Natural killer cell (primary cell): Measurements from ENCODE around the gene HOXA9. TPM values are rescaled to one million over a fixed set of nuclear protein-coding genes. Genes with fewer than 3 reads are reported as not detected.
A peak's percentile ranks its signal among the peaks of the same experiment; 100 is the strongest.

Experiments
- ATAC-seq, 3 donors: fragments of 150-1000 bp in 2 of 3; fragments of 200-7000 bp in 1 of 3; cut with Tn5 transposase; 1 replicate in 1 of 3; 2 replicates in 2 of 3; pipeline ENCODE4 v1.10.0; 2021; ENCODE audit warnings: mild to moderate bottlenecking in 2 of 3, moderate library complexity in 2 of 3
- DNase-seq, 2 donors: peaks; one replicate each; pipeline versions ENCODE4 v3.0.0 to v3.0.0-alpha.2; 2013 to 2021; ENCODE audit warnings: mixed read lengths in 1 of 2
- H3K27ac ChIP-seq: one replicate; pipeline ENCODE4 v1.5.1; 2013; ENCODE audit warnings: mild to moderate bottlenecking, low read length
- H3K27me3 ChIP-seq: one replicate; pipeline ENCODE4 v1.6.1; 2013; ENCODE audit warnings: low read length; ENCODE audit not compliant: control insufficient read depth, insufficient read depth
- H3K36me3 ChIP-seq: one replicate; pipeline ENCODE4 v1.6.1; 2013; ENCODE audit warnings: low read length; ENCODE audit not compliant: control insufficient read depth, insufficient read depth
- H3K4me1 ChIP-seq: one replicate; pipeline ENCODE4 v1.6.1; 2013; ENCODE audit warnings: low read length; ENCODE audit not compliant: control insufficient read depth, insufficient read depth
- H3K4me3 ChIP-seq: one replicate; pipeline ENCODE4 v1.5.1; 2013; ENCODE audit warnings: low read length
- H3K9me3 ChIP-seq: one replicate; pipeline ENCODE4 v1.6.1; 2013; ENCODE audit warnings: low read length; ENCODE audit not compliant: control insufficient read depth, insufficient read depth
- H3K27ac Mint-ChIP-seq, 2 donors: one replicate each; pipeline ENCODE4 v1.8.0; 2022; ENCODE audit warnings: mild to moderate bottlenecking in 2 of 2, mixed read lengths in 2 of 2, moderate library complexity in 1 of 2
- H3K27me3 Mint-ChIP-seq, 2 donors: one replicate each; pipeline ENCODE4 v1.8.0; 2022; ENCODE audit warnings: low read depth in 2 of 2, mixed read lengths in 2 of 2
- H3K36me3 Mint-ChIP-seq: one replicate; pipeline ENCODE4 v1.8.0; 2022; ENCODE audit warnings: mixed read lengths
- H3K4me1 Mint-ChIP-seq, 2 donors: one replicate each; pipeline ENCODE4 v1.8.0; 2022; ENCODE audit warnings: mixed read lengths in 2 of 2
- H3K4me3 Mint-ChIP-seq: one replicate; pipeline ENCODE4 v1.8.0; 2022; ENCODE audit warnings: mild to moderate bottlenecking, moderate library complexity, mixed read lengths
- H3K9me3 Mint-ChIP-seq, 2 donors: one replicate each; pipeline ENCODE4 v1.8.0; 2022; ENCODE audit warnings: mixed read lengths in 2 of 2
- WGBS: methylation state at CpG from one replicate; pipeline ENCODE4 v1.1.7; 2013; ENCODE audit warnings: missing lambda C conversion rate; ENCODE audit not compliant: insufficient coverage; 5-methylcytosine and 5-hydroxymethylcytosine counted together
- intact Hi-C: fragments of 100-400 bp; cut with micrococcal nuclease; formaldehyde crosslinking; loops from one replicate; pipeline ENCODE4 v1.14.2; 2022
- total RNA-seq, 4 donors: library from RNA; stranded (reverse); fragments of 120-200 nt in 1 of 4; gene quantifications; one replicate each; pipeline versions ENCODE4 v1.2.3 to v1.2.4, GENCODE V29; 2013 to 2022
- TF ChIP-seq, protein P1 (sequence below): fragments of 200-600 bp; IDR thresholded peaks from one replicate; pipeline ENCODE4 v1.8.0; 2022; ENCODE audit warnings: antibody characterized with exemption

Gene HOXA9
- total RNA-seq, 3 donors from 2014 or later (not counting 1 experiment from before 2014, with no cell fraction given) = 0.39 to 4.6 (median 0.42) TPM

- H3K9me3 ChIP-seq = no peaks in the 10 kb centered on the region
- intact Hi-C loops = loop anchor here (2.0 kb wide), 1 partner anchor 17 kb away; no protein-coding TSS in a partner anchor
- no peaks in the 10 kb centered on the region for H3K36me3 Mint-ChIP-seq
- peaks cover 85% of the 10 kb centered on the region for H3K27me3 ChIP-seq
- no peaks in the 10 kb centered on the region for H3K36me3 ChIP-seq
- peaks cover 72 to 83% of the 10 kb centered on the region in 2 donors for H3K27me3 Mint-ChIP-seq
- H3K4me1 Mint-ChIP-seq = peaks cover 43 to 65% of the 10 kb centered on the region in 2 donors
- no peaks in the 10 kb centered on the region for H3K9me3 Mint-ChIP-seq
- TF ChIP-seq, protein P1, sequence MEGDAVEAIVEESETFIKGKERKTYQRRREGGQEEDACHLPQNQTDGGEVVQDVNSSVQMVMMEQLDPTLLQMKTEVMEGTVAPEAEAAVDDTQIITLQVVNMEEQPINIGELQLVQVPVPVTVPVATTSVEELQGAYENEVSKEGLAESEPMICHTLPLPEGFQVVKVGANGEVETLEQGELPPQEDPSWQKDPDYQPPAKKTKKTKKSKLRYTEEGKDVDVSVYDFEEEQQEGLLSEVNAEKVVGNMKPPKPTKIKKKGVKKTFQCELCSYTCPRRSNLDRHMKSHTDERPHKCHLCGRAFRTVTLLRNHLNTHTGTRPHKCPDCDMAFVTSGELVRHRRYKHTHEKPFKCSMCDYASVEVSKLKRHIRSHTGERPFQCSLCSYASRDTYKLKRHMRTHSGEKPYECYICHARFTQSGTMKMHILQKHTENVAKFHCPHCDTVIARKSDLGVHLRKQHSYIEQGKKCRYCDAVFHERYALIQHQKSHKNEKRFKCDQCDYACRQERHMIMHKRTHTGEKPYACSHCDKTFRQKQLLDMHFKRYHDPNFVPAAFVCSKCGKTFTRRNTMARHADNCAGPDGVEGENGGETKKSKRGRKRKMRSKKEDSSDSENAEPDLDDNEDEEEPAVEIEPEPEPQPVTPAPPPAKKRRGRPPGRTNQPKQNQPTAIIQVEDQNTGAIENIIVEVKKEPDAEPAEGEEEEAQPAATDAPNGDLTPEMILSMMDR = no peak
- H3K4me1 ChIP-seq = peaks cover 70% of the 10 kb centered on the region
- peak overlapping the region; percentile 82 for H3K4me3 Mint-ChIP-seq
- 1% methylated on average over 63 of the region's 63 CpGs for WGBS
- DNase-seq = peak in 1 of 2 donors; percentile 58
- H3K27ac ChIP-seq = peak overlapping the region; percentile 6
- peak overlapping the region in 1 of 2 donors; percentile 64 for H3K27ac Mint-ChIP-seq
- H3K4me3 ChIP-seq = peak overlapping the region; percentile 32
- peak in 2 of 3 donors; percentile 3 to 10 for ATAC-seq
Observed at GRCh38 chr7:27155816-27156507, 9.4 kb downstream of the HOXA9 start.

- Histone ChIP-seq H3K27ac (no peak overlapping the region), H3K27me3 (peaks cover 86% of the 10 kb centered on the region), H3K9me3 (no peaks in the 10 kb centered on the region), H3K4me1 (peaks cover 70% of the 10 kb centered on the region), H3K36me3 (no peaks in the 10 kb centered on the region), H3K4me3 (no peak overlapping the region)
- no peaks in the 10 kb centered on the region for H3K9me3 Mint-ChIP-seq
- H3K36me3 Mint-ChIP-seq = no peaks in the 10 kb centered on the region
- H3K27me3 Mint-ChIP-seq = peaks cover 80 to 91% of the 10 kb centered on the region in 2 donors
- TF ChIP-seq, protein P1 = no peak
- WGBS = 8% methylated on average over 47 of the region's 48 CpGs
- peaks cover 47 to 66% of the 10 kb centered on the region in 2 donors for H3K4me1 Mint-ChIP-seq
- intact Hi-C loops = loop anchor here (5.0 kb wide), 2 partner anchors 32 to 58 kb away; partner anchors contain the start of genes HOXA1 and HOXA11
- DNase-seq (peak in 1 of 2 donors; percentile 56), ATAC-seq (no peak)
- H3K27ac Mint-ChIP-seq = peak overlapping the region in 1 of 2 donors; percentile 64
- peak overlapping the region; percentile 83 for H3K4me3 Mint-ChIP-seq
Observed at GRCh38 chr7:27154901-27155815, 10.2 kb downstream of the HOXA9 start.

- no peak for DNase-seq
- Histone ChIP-seq H3K4me3 (no peak overlapping the region), H3K27ac (no peak overlapping the region), H3K4me1 (peaks cover 69% of the 10 kb centered on the region), H3K9me3 (no peaks in the 10 kb centered on the region), H3K27me3 (peaks cover 83% of the 10 kb centered on the region), H3K36me3 (no peaks in the 10 kb centered on the region)
- Mint-ChIP-seq H3K36me3 (no peaks in the 10 kb centered on the region), H3K4me3 (peak overlapping the region; percentile 83), H3K27me3 (peaks cover 74 to 86% of the 10 kb centered on the region in 2 donors), H3K27ac (peak overlapping the region in 1 of 2 donors; percentile 61), H3K9me3 (no peaks in the 10 kb centered on the region), H3K4me1 (peaks cover 40 to 60% of the 10 kb centered on the region in 2 donors)
- ATAC-seq = no peak
- TF ChIP-seq, protein P1 = no peak
- 81% methylated on average over 10 of the region's 10 CpGs for WGBS
- intact Hi-C loops = loop anchor here (5.0 kb wide), 2 partner anchors 33 to 57 kb away; partner anchors contain the start of genes HOXA1 and HOXA11
Observed at GRCh38 chr7:27154369-27154768, 11.0 kb downstream of the HOXA9 start.
